SJSA1 (cell line): ENCODE measurements around the gene AGPAT3. TPM values are rescaled to one million over a fixed set of nuclear protein-coding genes. Genes with fewer than 3 reads are reported as not detected.

Experiments
- DNase-seq, 2 experiments: peaks; one replicate each; pipeline ENCODE4 v3.0.0-alpha.2; 2015 to 2020; ENCODE audit warnings: low spot score in 2 of 2, low read depth in 1 of 2
- H3K27ac ChIP-seq: fragments of 250-450 bp; sonication (Bioruptor Pico); 2 replicates; pipeline ENCODE4 v1.5.1; 2020; ENCODE audit warnings: mild to moderate bottlenecking, moderate library complexity
- H3K27me3 ChIP-seq: fragments of 250-450 bp; sonication (Bioruptor Pico); replicated peaks from 2 replicates; pipeline ENCODE4 v1.5.1; 2020; ENCODE audit warnings: mild to moderate bottlenecking, moderate library complexity
- H3K36me3 ChIP-seq: fragments of 250-450 bp; sonication (Bioruptor Pico); 2 replicates; pipeline ENCODE4 v1.5.1; 2020; ENCODE audit warnings: mild to moderate bottlenecking
- H3K4me1 ChIP-seq: fragments of 250-450 bp; sonication (Bioruptor Pico); replicated peaks from 2 replicates; pipeline ENCODE4 v1.6.1; 2021; ENCODE audit warnings: mild to moderate bottlenecking
- H3K4me3 ChIP-seq: fragments of 250-450 bp; sonication (Bioruptor Pico); 2 replicates; pipeline ENCODE4 v1.5.1; 2020; ENCODE audit warnings: mild to moderate bottlenecking
- H3K9me3 ChIP-seq: fragments of 250-450 bp; sonication (Bioruptor Pico); replicated peaks from 2 replicates; pipeline ENCODE4 v1.5.1; 2020; ENCODE audit warnings: mild to moderate bottlenecking
- total RNA-seq: library from RNA; depleted of rRNA; stranded (reverse); fragments of >200 nt; shearing (Covaris generic); gene quantifications from 2 replicates; pipeline ENCODE4 v1.2.3, GENCODE V29; 2014

Gene AGPAT3
- total RNA-seq, 1 experiment from 2014 or later, result 66.9 TPM

- Histone ChIP-seq H3K9me3 (no peaks in the 10 kb centered on the region), H3K27ac (no peak overlapping the region), H3K27me3 (no peaks in the 10 kb centered on the region), H3K4me1 (peaks cover 5% of the 10 kb centered on the region), H3K36me3 (peaks cover 52% of the 10 kb centered on the region), H3K4me3 (no peak overlapping the region)
- no peak for DNase-seq
These were observed 70.7 kb downstream of the AGPAT3 start for GRCh38 chr21:43935711-43936110.

GRCh38 chr21:43936247-43936967 lies 71.4 kb downstream of the AGPAT3 start:
- Histone ChIP-seq H3K9me3 (no peaks in the 10 kb centered on the region), H3K4me1 (peaks cover 5% of the 10 kb centered on the region), H3K4me3 (no peak overlapping the region), H3K27ac (no peak overlapping the region), H3K36me3 (peaks cover 53% of the 10 kb centered on the region), H3K27me3 (no peaks in the 10 kb centered on the region)
- no peak for DNase-seq

DNA sequence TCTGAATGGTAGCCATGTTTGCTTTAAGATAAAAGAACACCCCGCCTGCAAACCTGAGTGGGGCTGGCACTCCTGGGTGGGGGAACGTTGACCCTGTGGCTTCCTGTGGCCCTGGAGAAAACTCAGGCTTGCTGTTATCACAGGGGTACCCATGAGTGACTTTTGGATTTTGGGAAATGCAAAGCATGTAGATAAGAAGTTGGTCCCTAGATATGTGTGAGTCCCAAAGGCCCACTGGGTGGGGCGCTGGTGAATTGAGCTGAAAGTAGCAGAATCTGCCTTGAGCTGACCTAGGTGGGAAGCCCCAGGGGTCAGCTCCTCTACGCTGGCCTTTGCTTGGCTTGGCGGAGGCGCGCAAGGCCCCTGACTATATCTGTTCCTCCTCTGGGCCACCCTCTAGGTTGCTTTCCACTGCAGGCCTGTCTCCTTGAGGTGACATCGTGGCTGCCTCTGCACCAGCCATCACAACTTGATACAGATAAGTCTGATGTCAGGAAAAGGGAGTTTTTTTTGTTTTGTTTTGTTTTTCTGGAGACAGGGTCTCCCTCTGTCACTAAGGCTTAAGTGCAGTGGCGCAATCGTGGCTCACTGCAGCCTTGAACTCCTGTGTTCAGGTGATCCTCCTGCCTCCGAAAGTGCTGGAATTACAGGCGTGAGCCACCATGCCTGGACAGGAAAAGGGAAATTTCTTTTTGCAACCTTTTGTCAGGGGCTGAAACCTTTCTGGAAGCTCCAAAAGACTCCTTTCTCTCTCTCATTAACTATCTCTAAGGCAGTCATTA lies 72.2 kb downstream of the AGPAT3 start:
- Histone ChIP-seq H3K27me3 (no peaks in the 10 kb centered on the region), H3K27ac (no peak overlapping the region), H3K4me1 (peaks cover 5% of the 10 kb centered on the region), H3K4me3 (no peak overlapping the region), H3K9me3 (no peaks in the 10 kb centered on the region), H3K36me3 (peaks cover 53% of the 10 kb centered on the region)
- no peak for DNase-seq

DNA sequence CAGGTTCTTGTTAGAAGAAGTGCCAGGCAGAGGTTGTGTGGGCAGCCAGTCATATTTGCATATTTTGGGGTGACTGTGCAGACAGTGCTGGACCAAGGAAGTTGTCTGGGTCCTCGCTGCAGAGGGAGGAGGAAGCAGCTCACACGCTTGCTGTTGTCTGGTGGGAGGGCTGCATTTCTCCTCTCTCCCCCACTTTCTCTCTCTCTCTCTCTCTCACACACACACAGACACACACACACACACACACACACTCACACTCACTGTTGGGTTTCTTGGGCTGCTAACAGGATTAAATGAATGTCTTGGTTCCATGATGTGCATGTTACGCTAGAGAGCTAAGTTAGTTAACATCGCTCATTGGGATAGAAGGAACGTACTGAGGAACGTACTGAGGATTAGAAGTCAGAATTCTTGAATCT lies 72.9 kb downstream of the AGPAT3 start:
- Histone ChIP-seq H3K27ac (no peak overlapping the region), H3K4me3 (no peak overlapping the region), H3K9me3 (no peaks in the 10 kb centered on the region), H3K4me1 (peaks cover 5% of the 10 kb centered on the region), H3K36me3 (peaks cover 57% of the 10 kb centered on the region), H3K27me3 (no peaks in the 10 kb centered on the region)
- DNase-seq, result no peak

DNA sequence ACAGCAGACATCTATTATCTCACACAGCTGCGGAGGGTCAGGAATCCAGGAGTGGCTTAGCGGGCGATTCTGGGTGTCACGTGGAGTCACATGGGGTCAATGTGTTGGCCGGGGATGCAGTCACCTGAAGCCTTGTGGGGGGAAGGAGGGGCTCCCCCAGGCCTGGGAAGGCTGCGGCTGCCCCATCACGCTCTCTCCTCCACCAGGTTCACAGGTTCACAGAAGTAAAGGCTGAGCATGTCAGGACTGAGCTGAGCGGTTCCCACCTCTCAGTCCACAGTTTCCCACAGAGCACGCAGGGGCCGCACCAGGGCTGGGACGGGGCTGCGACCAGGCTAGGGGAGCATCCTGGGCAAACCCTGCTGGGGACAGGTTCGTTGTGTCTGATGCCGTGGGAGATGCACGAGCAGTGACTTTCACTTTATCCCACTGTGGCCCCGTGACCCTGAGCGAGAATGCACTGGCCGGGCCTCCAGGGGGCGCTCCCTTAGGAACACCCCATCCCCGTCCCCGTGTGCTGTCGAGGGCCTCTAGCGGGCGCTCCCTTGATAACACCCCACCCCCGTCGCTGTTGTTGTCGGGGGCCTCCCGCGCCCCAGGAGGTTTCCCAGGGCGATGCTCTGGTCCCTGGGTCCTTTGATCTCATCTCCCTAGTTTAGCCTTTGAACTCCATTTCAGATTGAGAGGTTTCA lies 73.9 kb downstream of the AGPAT3 start:
- no peaks in the 10 kb centered on the region for H3K9me3 ChIP-seq
- DNase-seq, result peak; percentile 54 to 68
- no peak overlapping the region for H3K27ac ChIP-seq
- H3K27me3 ChIP-seq, result no peaks in the 10 kb centered on the region
- H3K4me3 ChIP-seq, result no peak overlapping the region
- H3K4me1 ChIP-seq, result peaks cover 5% of the 10 kb centered on the region
- peaks cover 57% of the 10 kb centered on the region for H3K36me3 ChIP-seq

DNA sequence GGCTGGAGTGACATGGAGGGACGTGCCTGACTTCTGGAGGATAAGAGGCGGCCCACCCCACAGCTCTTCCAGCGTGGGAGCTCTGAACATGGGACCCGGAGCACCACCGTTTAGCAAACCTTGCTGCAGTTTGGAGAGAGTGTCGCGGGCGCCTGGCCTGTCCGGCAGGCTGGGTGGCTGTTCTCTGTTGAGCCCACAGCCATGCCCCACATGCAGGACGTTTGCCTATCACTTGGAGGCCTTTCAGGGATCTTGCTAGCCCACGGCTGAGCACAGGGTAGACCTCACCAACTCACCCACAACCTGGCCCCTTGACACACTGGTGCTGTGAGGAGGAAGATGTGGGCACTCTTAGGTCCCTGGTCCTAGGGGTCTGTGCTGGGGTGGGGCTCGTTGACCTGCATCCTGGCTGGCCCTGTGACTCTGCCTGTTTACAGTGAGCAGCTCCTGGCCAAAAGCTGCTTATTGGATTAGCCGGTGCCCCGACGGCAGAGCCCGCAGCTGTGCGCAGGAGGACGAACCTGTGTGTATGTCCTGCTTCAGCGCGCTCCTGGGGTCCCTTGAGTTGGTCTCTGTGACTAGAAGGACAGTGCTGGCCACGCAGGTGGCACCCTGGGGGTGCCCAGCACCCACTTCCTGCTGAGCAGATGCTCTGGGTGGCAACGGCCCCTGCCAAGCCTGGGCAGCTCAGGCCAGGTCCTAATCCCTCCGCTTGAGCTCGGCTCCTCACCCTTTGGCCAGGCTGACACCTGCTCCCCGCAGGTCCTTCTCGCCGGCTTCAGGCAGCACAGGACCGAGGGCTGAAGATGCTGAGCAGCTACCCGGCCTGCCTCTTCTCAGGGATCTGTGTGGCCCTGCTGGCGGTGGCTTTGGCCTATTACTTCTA lies 74.7 kb downstream of the AGPAT3 start:
- Histone ChIP-seq H3K4me1 (peaks cover 5% of the 10 kb centered on the region), H3K27me3 (no peaks in the 10 kb centered on the region), H3K36me3 (peaks cover 53% of the 10 kb centered on the region), H3K27ac (no peak overlapping the region), H3K9me3 (no peaks in the 10 kb centered on the region), H3K4me3 (no peak overlapping the region)
- no peak for DNase-seq

DNA sequence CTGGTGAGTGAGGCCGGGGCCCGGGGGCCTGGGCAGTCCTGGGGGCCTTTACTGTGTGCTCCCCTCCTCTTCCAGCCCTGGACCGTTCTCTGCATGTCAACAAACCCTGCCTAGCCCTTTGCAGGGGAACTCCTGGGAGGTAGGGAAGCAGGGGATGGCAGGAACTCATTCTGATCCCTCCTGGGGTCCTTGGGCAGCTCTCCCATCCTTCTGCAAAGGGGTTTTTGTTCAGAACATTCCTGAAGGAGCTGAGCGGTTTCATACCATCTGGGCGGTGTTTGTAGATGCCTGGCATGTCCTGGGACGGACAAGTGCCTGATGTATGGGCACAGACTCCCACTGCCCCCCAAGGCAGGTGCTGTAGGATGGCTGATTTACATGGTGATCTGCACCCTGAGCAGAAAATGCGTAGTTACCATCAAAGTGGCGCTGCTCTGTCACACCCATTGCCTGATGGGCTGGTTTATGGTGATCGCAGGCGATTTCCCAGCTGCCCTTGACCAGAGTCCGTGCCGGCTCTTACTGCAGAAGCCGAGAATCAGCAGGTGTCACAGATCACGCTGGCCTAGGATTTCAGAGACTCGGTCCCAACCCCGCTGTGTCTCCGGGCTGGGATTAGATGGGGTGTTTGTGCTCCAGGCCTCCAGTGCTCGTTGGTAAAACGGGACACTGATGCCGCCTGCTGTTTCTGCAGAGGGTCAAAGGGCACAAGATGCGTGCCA lies 75.5 kb downstream of the AGPAT3 start:
- H3K4me1 ChIP-seq, result peaks cover 5% of the 10 kb centered on the region
- no peaks in the 10 kb centered on the region for H3K9me3 ChIP-seq
- peaks cover 48% of the 10 kb centered on the region for H3K36me3 ChIP-seq
- no peak overlapping the region for H3K27ac ChIP-seq
- no peaks in the 10 kb centered on the region for H3K27me3 ChIP-seq
- H3K4me3 ChIP-seq, result no peak overlapping the region
- no peak for DNase-seq

DNA sequence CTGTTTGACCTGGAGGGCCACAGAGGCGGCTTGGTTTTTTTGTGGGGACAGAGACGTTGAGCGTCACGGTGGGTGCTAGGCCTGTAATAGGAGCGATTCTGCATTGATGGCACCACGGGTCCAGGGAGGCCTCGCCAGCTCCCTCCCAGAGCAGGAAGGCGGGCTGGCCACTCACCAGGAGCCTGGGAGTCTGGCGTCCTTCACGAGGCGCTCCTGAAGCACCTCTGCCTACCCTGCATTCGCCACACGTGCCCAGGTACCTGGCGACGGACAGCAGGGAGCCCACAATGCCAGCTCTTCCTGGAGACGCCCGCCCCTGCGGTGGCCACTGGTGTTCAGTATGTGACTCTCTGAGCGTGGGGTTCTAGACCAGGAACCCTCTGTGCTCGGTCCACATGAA lies 77.2 kb downstream of the AGPAT3 start:
- H3K4me3 ChIP-seq, result no peak overlapping the region
- H3K27me3 ChIP-seq, result no peaks in the 10 kb centered on the region
- H3K4me1 ChIP-seq, result peaks cover 5% of the 10 kb centered on the region
- H3K36me3 ChIP-seq, result peaks cover 51% of the 10 kb centered on the region
- no peak overlapping the region for H3K27ac ChIP-seq
- DNase-seq, result no peak
- no peaks in the 10 kb centered on the region for H3K9me3 ChIP-seq

GRCh38 chr21:43942621-43943020 lies 77.6 kb downstream of the AGPAT3 start:
- Histone ChIP-seq H3K27ac (no peak overlapping the region), H3K9me3 (no peaks in the 10 kb centered on the region)
- DNase-seq, result no peak

DNA sequence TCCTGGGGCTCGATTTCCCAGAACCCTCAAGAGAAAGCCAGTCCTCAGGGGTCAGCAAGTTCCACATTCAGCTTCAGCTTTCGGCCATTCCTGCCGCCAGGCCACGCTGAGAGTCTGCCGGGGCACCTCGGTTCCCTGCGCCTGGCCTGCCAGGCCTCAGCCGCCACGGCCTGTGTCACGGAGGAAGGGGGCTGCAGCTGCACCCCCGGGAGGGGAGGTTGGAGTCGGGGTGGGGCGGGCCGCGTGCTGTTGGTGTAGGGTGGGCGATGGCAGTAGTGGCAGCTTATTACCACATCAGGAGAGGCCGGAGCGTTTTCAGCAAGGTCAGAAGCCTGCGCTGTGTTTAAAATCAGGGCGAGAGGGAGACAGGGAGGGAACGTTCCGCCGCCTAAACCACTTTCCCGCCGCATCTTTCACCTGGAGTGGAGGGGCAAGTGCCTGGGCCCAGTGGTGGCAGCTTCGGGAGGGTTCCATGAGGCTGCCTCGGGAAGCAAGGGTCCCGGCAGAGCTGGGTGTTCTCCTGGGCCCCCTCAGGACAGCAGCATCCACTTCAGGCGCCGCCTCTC lies 78.6 kb downstream of the AGPAT3 start:
- Histone ChIP-seq H3K27ac (no peak overlapping the region), H3K9me3 (0 out of 2 replicates have a peak, but pooled peaks cover 5% of the 10 kb centered on the region), H3K4me1 (peaks cover 4% of the 10 kb centered on the region), H3K27me3 (no peaks in the 10 kb centered on the region), H3K36me3 (peaks cover 58% of the 10 kb centered on the region), H3K4me3 (no peak overlapping the region)
- no peak for DNase-seq

More at GRCh38 chr21:43942621-43943020, 77.6 kb downstream of the AGPAT3 start:
- Histone ChIP-seq H3K36me3 (peaks cover 51% of the 10 kb centered on the region), H3K27me3 (no peaks in the 10 kb centered on the region), H3K4me3 (no peak overlapping the region), H3K4me1 (peaks cover 5% of the 10 kb centered on the region)

DNA sequence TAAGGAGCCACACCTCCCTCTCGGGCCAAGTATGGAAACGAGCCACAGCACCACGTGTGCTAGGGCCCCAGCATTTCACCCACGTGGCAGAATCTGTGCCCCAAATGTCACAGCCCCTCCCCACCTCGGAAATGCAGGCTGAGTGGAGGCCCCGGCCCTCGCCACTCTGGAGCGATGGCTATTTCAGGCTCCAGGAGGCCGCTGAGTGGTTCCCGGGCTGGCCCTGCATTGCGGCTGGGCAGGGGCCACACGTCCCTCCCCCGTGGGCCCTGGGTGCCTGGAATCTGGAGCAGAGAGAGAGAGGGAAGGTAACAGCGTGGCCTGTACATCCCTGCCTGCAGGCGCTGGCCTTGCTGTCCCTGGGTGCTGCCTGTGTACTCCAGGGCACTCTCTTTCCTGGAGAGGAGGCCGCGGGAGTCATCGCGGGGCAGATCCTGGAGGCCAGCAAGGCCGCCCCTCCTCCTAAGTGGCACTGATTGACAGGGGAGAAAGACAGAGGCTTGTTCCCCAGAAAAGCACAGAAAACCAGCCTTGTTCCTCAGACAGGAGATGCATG lies 79.1 kb downstream of the AGPAT3 start:
- Histone ChIP-seq H3K36me3 (peaks cover 58% of the 10 kb centered on the region), H3K4me3 (no peak overlapping the region), H3K9me3 (0 out of 2 replicates have a peak, but pooled peaks cover 5% of the 10 kb centered on the region), H3K4me1 (no peaks in the 10 kb centered on the region), H3K27me3 (no peaks in the 10 kb centered on the region), H3K27ac (no peak overlapping the region)
- DNase-seq, result no peak

DNA sequence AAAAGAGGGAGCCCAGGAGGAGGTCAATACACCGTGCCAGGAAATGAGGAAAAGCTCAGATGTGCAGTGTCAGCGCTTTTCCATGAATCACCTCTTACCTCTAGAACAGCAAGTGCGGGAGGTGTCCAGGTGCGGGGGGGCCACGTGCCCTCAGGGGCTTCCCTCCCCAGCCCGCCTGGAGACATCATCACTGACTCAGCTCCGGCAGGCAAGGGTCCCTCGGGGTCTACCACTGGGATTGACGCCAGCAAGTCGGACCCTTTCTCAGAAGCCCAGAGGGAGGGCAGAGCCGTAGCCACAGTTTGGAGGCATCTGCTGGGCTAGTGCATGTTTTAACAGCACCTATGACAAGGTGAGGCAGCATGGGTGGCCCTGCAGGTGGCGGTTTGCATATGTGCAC lies 79.7 kb downstream of the AGPAT3 start:
- H3K27me3 ChIP-seq, result no peaks in the 10 kb centered on the region
- no peak overlapping the region for H3K4me3 ChIP-seq
- H3K27ac ChIP-seq, result no peak overlapping the region
- no peaks in the 10 kb centered on the region for H3K4me1 ChIP-seq
- DNase-seq, result no peak
- H3K9me3 ChIP-seq, result 0 out of 2 replicates have a peak, but pooled peaks cover 5% of the 10 kb centered on the region
- peaks cover 54% of the 10 kb centered on the region for H3K36me3 ChIP-seq
